GM10847 (cell line): ENCODE results near the gene TMEM247.

Experiments
- POLR2A ChIP-seq: IDR thresholded peaks from 2 replicates; pipeline ENCODE4 v1.6.1; 2011; ENCODE audit not compliant: insufficient read length; ENCODE audit errors: extremely low read depth

TMEM247 gene

GRCh38 chr2:46448641-46449040, 30.7 kb upstream of the TMEM247 start:
- TF ChIP-seq POLR2A, result no peak

- no peak for TF ChIP-seq POLR2A
These were observed 29.7 kb upstream of the TMEM247 start for GRCh38 chr2:46449700-46450099.

- no peak for TF ChIP-seq POLR2A
These were observed 28.1 kb upstream of the TMEM247 start for GRCh38 chr2:46451131-46451711.

- TF ChIP-seq POLR2A, result no peak
These were observed 22.6 kb upstream of the TMEM247 start for GRCh38 chr2:46456789-46457188.

GRCh38 chr2:46458763-46459500, 20.4 kb upstream of the TMEM247 start:
- TF ChIP-seq POLR2A, result no peak

- TF ChIP-seq POLR2A, result no peak
These were observed 19.7 kb upstream of the TMEM247 start for GRCh38 chr2:46459694-46460093.

- no peak for TF ChIP-seq POLR2A
These were observed 19.0 kb upstream of the TMEM247 start for GRCh38 chr2:46460241-46460921.

GRCh38 chr2:46461011-46461674, 18.2 kb upstream of the TMEM247 start:
- no peak for TF ChIP-seq POLR2A

GRCh38 chr2:46461709-46462171, 17.6 kb upstream of the TMEM247 start:
- TF ChIP-seq POLR2A, result no peak

- no peak for TF ChIP-seq POLR2A
These were observed 16.4 kb upstream of the TMEM247 start for GRCh38 chr2:46462936-46463335.

- no peak for TF ChIP-seq POLR2A
These were observed 10.2 kb upstream of the TMEM247 start for GRCh38 chr2:46469116-46469515.

GRCh38 chr2:46469700-46470099, 9.7 kb upstream of the TMEM247 start:
- TF ChIP-seq POLR2A, result no peak

GRCh38 chr2:46470114-46470628, 9.2 kb upstream of the TMEM247 start:
- no peak for TF ChIP-seq POLR2A

GRCh38 chr2:46471019-46471583, 8.3 kb upstream of the TMEM247 start:
- TF ChIP-seq POLR2A, result no peak

GRCh38 chr2:46471697-46472096, 7.7 kb upstream of the TMEM247 start:
- no peak for TF ChIP-seq POLR2A
